ENCODE measurements around the gene TRAIP.
A peak's percentile ranks its signal among the peaks of the same experiment; 100 is the strongest.
"Not testable (repeated sequence)": the region's sequence is repeated elsewhere in the genome, so short reads cannot be mapped to it uniquely, and the experiment has no call there.

TRAIP gene, protein sequence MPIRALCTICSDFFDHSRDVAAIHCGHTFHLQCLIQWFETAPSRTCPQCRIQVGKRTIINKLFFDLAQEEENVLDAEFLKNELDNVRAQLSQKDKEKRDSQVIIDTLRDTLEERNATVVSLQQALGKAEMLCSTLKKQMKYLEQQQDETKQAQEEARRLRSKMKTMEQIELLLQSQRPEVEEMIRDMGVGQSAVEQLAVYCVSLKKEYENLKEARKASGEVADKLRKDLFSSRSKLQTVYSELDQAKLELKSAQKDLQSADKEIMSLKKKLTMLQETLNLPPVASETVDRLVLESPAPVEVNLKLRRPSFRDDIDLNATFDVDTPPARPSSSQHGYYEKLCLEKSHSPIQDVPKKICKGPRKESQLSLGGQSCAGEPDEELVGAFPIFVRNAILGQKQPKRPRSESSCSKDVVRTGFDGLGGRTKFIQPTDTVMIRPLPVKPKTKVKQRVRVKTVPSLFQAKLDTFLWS

DNA sequence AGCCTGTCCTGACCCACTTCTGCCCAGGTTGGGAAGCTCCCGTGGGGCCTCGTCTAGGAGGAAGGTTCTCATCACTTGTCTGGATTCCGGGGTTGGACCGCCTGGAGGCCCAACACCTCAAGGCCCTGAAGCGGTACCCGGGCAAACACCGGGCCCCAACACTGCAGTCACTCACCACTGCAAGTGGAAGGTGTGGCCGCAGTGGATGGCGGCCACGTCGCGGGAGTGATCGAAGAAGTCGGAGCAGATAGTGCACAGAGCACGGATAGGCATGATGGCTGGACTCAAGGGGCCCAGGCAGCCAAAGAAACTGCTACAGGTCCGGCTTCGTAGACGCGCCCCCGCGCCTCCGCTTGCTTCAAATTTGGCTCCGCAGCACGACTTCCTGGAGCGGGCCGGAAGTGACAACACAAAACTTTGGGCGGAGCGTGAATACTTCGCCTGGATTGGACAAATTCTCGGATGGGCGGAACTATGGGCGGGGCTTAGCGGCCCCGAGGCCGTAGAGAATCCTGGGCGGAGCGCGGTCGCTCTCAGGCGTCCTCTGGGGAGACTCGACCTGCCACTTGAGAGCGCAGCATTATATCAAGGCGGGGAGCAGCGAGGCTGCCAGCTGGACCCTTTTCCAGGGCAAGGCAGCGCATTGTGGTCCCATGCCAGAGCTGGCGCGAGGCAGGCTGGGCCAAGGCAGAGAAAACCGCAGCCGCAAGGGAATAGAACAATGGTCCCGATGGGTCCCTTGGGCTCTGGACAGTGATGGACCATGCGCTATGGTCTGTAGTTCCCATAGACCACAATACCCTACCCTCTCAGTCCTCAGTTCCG, at the start of gene TRAIP:
Gene TRAIP, minus strand, starts transcription at position 384 of the 825 bp plus-strand sequence. Its CDS starts 111 bp downstream, at position 273.
- DNase-seq = peak; percentile 92

DNA sequence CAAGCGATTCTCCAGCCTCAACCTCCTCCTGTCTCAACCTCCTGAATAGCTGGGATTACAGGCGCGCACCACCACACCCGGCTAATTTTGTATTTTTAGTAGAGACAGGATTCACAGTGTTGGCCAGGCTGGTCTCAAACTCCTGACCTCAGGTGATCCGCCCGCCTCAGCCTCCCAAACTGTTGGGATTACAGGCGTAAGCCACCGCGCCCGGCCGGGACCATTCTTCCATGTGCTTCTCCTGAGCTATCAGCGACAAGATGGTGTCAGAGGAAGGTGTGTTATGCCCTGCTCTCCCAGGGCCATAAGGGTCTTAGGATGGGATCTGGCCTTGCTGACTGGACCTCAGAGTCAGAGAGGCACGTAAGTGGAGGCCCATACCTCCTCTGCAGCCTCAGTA, 48.1 kb upstream of the TRAIP start:
- not testable (repeated sequence) for DNase-seq

DNA sequence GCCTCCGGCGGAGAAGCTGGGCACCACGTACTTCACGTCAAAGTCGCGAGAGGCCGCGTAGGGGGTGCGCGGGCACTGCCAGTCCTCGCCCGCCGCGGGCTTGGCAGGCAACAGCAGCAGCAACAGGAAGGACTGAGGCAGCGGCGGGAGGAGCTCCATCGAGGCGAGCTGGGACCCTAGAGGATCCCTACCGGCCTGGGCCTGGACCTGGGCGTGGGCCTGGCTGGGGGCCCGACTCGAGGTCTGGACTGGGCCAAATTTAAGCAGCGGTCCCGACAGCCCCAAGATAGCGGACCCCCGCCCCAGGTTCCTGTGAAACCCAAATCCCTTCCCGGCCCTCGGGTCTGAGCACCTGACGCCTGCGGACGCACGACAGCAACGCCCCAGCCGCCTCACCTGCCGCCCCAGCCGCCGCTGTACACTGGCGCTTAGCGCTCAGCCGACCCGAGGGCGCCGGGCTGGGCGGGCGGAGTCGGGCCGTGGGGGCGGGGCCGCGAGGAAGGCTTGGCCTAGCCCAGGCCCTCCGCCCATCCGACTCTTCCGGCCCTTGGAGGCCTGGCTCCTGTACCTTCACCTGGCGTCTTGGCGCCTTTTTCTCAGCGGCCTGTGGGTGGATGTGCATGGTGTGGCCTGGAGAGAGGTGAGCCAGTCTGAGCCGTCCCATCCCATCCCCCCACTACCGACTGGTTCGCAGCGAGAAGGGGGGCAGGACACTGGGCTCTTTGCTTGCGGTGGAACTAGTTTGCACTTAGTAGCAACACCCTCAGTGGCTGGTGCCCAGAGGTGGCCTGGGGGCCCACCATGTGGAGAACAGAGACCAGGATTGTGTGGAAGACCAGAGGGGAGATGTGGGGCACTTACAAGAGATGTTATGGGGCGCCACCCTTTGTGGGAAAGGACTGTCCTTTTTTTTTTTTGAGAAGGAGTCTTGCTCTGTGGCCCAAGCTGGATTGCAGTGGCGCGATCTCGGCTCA, 47.4 kb upstream of the TRAIP start, which contains the start of gene MST1R:
Gene MST1R, minus strand, starts transcription at position 423 of the 974 bp plus-strand sequence. Its CDS starts 264 bp downstream, at position 159.
- DNase-seq = no peak

DNA sequence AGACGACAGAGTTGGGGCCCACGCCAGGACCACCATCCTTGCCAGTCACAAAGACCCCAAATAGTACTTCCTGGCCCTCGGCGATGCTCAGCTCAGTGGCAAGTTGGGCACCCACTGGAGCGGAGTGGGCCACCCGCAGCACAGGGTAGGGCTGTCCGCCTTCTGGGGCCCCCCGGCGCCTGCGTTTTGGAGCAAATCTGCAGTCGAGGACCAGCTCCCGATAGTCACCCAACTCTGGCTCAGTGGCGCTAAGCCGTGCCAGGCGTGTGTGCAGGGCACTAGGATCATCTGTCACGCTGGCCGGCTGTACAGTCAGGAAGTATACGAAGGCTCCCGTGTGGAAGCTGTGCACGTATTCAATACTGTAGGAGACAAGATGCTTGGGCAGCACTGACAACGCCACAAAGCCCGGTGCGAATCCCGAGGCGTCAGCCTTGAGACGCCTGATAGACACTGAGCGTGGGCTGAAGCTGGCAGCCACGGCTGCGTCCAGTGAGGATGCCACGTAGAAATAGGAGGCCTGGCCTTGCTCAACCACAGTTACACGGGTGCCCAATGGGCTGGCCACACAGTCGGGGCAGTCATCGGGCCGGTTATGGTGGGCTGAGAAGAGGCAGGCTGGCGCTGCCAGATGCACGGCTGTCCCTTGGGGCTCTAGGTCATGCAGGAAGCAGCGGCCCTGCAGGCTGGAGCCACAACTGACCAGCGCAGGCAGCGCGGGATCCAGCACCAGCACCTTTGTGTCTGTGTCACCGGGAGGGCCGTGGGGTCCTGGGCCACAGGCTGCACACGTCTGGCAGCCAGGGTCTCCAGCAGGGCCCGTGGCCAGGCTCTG, 46.4 kb upstream of the TRAIP start:
- no peak for DNase-seq

DNA sequence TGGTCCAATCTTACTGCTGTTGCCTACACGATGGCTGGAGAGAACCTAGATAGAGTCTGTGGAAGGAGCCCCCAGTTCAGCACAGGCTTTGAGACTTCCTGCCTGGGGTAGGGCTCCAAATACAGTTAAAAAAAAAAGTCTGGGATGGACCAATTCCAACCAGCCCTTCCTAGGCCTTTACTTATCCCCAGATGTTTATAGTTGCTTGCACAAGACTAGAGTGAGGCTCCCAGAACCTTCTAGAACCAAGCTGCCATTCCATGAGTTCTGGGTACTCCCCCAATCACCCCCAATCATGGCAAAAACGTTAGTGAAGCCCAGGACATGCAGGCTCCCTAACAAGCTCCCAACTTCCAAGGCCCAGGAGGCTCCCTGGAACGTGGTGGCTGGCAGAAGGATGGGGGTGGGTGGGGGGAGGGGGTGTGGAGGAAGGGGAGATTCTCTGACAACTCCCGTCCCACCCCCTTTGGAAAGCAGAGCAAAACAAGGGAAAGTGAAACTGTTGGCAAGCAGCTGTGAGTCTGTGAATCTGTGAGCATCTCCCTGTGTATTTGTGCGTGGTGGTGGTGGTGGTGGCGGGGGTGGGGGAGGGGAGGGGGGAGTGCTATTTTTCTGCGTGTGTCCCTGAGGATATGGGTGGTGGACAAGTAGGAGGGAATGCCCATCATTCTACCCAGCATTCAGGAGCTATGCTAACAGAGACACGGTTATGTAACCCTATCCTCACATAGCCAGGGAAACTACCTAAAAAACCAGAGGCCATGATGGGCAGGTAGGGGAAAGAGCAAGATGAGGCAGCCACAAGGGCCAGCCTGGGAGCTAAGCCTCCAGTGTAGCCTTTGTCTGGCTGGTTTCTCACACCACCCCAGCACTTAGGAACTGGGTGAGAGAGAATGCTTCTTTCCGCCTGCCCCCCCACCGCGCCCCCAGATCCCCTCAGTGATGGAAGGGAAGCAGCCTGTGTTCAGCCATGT, 45.3 kb upstream of the TRAIP start:
- no peak for DNase-seq

DNA sequence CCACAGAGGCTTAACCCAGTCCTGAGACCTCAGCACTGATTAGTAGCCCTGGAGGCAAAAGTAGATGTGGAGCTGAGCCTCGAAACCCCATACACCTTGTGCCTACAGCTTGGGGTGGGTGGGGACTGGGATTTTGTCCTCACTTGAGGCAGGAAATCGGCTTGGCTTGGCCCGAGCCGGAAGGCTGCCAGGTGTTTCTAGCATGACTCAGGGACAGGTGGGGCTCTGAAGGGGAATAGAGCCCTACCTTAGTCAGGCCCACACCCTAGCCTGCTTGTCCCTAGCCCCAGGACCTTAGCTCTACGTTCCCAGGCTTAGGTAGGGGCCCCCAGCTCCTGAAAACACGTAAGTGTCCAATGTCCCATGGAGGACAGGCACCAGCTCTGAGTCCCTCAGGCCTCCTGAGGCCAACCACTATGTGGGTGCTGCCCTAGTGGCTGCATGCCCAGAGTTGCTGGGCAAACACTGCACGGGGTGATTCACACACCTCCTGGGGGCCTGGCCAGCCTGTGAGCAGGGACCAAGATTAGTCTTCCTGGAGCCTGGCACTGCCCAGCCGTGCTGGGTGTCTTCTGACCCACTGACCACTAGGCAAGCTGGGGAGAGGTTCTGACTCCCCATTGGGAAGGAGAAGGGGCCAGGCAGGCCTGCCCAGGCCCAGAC, 44.3 kb upstream of the TRAIP start:
- DNase-seq = no peak

DNA sequence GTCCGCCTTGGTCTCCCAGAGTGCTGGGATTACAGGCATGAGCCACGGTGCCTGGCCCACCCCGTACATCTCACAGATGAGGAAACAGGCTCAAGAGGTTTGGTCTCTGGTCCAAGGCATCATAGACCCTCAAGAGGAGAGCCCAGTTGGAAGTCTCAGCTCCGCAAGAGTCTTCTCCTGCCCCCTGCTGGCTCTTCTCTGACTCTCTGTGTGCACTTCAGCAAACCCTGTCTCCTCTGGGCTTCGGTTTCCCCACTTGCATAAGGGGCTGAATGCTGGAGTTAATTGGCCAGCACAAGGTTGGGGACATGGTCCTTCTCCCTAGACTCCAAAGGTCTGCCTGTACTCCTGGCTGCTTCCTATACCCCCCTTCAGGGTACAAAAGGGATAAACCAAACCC, 43.5 kb upstream of the TRAIP start:
- peak; percentile 52 for DNase-seq

DNA sequence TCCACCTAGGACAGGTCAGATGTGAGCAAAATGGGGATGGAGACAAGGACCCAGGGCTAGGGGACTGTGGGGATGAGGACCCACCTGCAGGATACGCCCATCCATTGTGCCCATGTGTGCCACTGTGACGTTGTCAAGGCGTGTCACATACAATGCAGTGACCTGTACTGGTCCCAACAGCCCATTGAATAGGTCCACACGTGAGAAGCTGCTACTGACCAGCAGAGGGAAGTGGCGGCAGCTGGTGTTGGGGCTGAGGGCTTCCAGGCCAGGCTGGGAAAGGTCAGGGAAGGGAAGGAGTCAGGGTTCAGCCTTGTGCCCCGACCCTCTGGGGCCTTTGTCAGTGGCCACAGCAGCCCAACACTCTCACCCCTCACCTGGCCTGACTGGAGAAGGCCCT, 42.6 kb upstream of the TRAIP start:
- DNase-seq = no peak

DNA sequence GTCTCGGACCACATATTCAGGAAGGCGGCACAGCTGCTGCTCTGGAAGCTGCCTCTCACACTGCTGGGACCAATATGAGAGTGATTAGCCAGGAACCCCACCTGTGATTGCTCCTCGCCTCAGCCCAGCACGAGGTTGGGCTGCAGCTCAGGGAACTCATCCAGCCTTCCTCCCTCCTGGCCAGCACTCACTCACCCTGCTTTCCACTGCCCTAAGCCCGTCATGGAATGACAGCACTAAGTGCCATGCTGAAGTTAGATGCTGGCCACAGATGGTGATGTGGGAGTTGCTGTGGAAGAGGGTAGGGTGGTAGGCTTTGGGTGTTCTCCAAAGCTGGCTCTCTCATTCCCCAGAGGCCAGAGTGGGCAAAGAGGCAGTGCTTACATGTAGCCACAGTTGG, 40.0 kb upstream of the TRAIP start:
- no peak for DNase-seq

DNA sequence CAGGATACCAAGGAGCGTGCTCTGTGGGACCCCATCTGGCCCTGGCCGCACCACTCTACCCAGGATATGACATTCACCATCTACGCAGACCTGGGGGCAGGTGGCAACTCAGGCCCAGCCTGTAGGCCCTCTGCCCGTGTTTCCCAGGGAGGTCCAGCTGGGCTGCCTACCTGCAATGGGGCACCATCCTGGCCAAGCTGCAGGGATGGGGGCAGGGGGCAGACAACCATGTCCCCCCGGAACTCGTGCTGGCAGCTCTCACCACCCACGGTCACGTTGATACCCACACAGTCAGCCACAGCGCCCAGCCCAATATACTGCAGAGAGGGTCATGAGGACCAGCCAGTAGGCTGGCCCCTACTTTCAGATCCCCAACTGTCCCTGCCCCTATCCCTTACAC, 39.4 kb upstream of the TRAIP start:
- no peak for DNase-seq

DNA sequence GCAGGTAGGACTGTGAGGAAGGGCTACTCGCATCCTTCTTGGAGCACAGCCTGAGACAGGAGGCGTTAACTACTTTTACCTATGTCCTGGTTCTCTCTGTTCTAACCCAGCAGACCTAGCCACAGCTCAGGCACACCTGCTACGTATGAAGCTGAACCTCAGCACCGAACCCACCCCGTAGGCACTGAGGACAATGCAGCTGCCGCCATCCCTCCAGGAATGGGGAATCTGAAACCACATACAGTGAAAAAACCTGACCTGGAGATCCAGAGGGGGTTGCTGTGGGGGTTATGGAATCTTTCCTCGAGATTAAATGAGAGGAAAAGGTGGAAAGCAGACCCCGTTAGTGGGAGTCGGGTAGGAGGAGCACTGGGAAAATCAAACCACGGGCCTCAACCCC, 32.9 kb upstream of the TRAIP start:
- no peak for DNase-seq

DNA sequence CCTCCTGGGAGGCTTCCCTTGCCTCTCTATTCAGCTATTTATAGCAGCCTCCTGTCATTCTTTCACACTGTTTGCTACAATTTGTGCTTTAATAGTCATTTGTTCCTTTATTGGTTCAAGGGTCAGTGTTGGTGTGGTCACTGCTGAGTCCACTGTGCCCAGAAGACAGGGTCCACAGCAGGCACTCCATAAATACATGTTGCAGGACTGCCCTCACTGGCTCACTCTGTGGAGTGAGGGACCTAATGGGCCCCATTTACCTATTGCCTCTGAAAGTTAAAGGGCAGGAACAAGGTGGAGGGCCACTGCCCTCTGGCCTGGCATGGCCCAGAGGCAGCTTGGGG, 30.5 kb upstream of the TRAIP start:
- no peak for DNase-seq

DNA sequence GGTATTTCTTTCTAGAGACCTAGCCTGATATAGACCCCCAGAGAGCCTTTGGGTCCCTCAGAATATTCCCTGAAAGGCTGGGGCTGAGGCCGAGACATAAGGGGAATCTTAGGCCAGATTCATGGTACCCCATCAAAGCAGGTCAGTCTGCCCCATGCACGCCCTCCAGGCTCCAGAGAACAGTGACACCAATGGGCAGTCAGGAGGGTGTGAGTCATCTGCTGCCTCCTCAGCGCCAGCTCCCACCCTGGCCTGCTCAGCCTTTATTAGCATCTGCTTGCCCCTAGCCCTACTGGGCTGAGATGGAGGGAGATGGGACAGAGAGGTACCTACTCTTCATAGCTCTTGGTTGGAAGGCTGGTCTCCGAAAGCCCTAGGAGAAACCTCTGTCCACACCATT, 27.6 kb upstream of the TRAIP start:
- DNase-seq = no peak

DNA sequence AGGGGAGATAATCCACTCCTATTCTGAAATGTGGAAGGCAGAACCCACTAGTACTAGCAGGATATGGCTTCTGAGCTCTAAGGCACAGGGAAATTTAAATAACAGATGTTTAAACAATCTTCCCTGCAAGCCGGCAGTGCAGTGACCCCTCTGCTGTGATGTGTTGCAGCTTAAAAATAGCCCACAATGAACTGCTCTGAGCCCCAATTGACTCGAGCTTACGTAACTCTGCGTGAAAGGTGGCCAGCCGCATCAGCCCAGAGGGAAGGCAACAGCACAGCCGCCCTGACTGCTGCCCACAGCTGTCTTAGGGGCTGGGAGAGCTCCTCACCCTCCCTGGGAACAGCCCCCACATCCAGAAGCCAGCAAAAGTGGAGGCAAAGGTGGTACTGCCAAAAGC, 25.8 kb upstream of the TRAIP start:
- DNase-seq = peak; percentile 93

DNA sequence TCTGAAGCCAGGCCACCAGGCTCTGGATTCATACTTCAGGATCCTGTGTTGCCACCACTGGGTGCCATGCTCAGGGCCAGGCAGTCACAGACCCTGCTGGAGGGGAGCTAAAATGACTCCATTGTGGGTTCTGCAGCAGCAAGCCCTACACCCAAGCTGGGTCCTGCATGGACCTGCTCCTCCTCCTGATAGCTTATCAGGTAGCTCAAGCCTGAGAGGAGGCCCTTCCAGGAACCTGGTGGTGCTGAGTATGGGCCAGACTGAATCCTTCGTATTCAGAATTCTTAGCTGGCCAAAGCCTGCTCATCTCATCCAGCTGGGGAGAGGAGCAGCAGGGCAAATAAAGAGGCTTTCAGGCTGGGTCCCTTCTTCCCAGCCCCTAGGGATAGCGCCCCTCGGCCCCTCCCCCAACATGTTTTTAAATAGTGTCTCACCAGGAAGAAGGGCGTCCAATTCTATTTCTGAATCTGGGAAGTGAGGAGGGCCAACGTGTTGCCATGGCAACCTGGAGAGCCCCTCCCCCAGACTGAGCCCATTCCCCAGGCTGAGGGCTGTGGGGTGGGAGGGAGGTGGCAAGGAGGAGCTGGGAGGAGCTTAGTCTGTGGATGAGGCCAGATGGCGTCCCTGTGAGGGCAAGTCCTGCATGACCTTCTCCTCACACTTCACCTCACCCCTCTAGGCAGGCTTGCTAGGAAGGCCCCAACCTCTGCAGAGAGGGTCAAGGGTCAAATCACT, 24.4 kb upstream of the TRAIP start:
- no peak for DNase-seq

DNA sequence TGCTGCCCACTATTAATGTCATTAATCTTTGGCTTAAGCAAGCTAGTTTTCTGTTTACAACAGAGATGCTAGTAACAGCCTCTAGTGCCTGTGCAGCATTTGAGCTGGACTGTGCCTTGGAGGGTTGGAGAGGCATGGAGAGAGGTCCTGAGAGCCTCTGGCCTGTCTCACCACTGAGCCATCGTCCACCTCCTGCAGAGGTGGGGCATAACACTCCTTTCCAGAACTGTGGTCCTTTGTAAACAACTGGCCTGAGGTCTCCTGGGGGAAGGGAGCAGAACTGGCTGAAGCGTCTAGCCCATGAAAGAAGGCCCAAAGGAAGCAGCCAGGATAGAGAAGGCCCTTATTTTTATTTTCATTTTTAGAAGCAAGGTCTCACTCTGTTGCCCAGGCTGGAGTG, 23.4 kb upstream of the TRAIP start:
- no peak for DNase-seq

DNA sequence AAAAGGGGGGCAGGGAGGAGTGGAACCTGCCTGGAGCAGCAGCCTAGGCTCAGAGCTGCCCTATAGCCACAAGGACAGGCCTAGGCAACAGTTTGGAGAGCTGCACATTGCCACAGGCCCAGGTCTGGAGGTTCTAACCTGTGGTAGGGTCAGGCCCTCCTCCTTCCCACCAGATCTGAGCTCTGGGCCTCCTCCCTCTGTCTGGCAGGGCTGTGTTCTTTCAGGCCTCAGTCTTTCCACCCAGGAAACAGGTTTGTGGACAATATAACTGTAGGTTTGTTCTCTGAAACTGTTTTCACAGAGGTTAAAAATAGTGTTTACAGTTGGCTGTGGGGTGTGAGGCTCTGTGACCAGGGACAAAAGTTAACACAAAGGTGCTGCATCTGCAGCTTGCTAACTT, 22.3 kb upstream of the TRAIP start:
- DNase-seq = no peak

DNA sequence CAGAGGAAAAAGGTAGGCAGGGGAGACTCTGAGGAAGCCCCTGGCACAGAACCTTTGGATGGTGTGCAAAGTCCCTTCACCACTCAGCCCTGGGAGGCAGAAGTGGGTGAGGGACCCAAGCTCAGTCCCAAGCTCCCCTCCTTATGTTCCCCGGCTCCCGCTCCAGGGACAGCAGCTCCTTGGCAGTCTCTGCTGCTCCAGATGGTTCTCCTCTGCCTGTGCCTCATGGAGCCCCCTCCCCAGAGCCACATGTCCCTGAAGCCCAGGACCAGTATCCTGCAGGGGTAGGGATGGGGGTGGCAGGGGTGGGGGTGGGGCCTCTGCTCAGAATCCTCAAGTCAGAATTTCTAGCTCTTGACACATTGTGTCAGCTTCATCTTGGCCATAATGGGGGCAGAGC, 21.4 kb upstream of the TRAIP start:
- no peak for DNase-seq

DNA sequence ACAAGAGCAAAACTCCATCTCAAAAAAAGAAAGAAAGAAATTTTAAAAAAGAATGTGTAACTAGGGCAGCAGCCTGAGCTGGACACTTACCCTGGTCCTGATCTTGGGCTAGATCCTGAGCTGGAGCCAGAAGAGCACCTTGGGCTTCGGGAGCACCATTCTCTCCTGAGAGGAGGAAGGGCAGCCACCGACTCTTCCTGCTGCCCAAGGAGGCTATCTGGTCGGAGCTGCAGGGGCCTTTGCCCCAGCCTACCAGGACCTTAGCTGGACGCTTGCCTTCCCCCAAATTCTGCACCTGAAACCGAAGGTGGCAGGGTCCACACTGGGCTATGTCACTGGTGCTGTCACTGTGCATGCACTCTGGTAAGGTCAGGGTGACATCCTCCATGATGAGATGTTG, 20.2 kb upstream of the TRAIP start:
- DNase-seq = no peak
